Smooth muscle cell (in vitro differentiated cells): ENCODE measurements around the gene CRYM. TPM values are rescaled to one million over a fixed set of nuclear protein-coding genes. Genes with fewer than 3 reads are reported as not detected.
"Not testable (repeated sequence)": the region's sequence is repeated elsewhere in the genome, so short reads cannot be mapped to it uniquely, and the experiment has no call there.

Experiments used
- DNase-seq: peaks from one replicate; lab custom pipeline; 2025; ENCODE audit not compliant: unreplicated experiment; lab: John Stamatoyannopoulos, UW
- H2AFZ ChIP-seq: fragments of 200-600 bp; sonication (generic); 2 replicates; pipeline ENCODE4 v1.6.0; 2016; ENCODE audit warnings: antibody characterized with exemption, low read depth, mild to moderate bottlenecking
- H3F3A ChIP-seq: fragments of 200-600 bp; sonication (generic); 2 replicates; pipeline ENCODE4 v1.6.0; 2017; ENCODE audit warnings: antibody characterized with exemption, low read depth
- H3K27ac ChIP-seq: fragments of 200-600 bp; sonication (generic); 2 replicates; pipeline ENCODE4 v1.5.1; 2016; ENCODE audit warnings: low read depth, mild to moderate bottlenecking
- H3K27me3 ChIP-seq: fragments of 200-600 bp; sonication (generic); 2 replicates; pipeline ENCODE4 v1.6.1; 2016; ENCODE audit warnings: low read depth, mild to moderate bottlenecking
- H3K36me3 ChIP-seq: fragments of 200-600 bp; sonication (generic); 2 replicates; pipeline ENCODE4 v1.5.1; 2016; ENCODE audit warnings: low read depth
- H3K4me1 ChIP-seq: fragments of 200-600 bp; sonication (generic); 2 replicates; pipeline ENCODE4 v1.5.1; 2016; ENCODE audit warnings: low read depth
- H3K4me2 ChIP-seq: fragments of 200-600 bp; sonication (generic); 2 replicates; pipeline ENCODE4 v1.6.0; 2016; ENCODE audit warnings: mild to moderate bottlenecking
- H3K4me3 ChIP-seq: fragments of 200-600 bp; sonication (generic); 2 replicates; pipeline ENCODE4 v1.5.1; 2016; ENCODE audit warnings: mild to moderate bottlenecking
- H3K79me2 ChIP-seq: fragments of 200-600 bp; sonication (generic); 2 replicates; pipeline ENCODE4 v1.6.0; 2016; ENCODE audit warnings: low read depth, mild to moderate bottlenecking
- H3K9ac ChIP-seq: fragments of 200-600 bp; sonication (generic); 2 replicates; pipeline ENCODE4 v1.6.0; 2016; ENCODE audit warnings: low read depth
- H3K9me3 ChIP-seq: fragments of 200-600 bp; sonication (generic); replicated peaks from 2 replicates; pipeline ENCODE4 v1.5.1; 2016; ENCODE audit warnings: low read depth
- H4K20me1 ChIP-seq: fragments of 200-600 bp; sonication (generic); 2 replicates; pipeline ENCODE4 v1.6.0; 2016; ENCODE audit warnings: low read depth
- CTCF ChIP-seq: fragments of 200-600 bp; sonication (generic); IDR thresholded peaks from 2 replicates; pipeline ENCODE4 v1.5.1; 2017; ENCODE audit warnings: borderline replicate concordance, mild to moderate bottlenecking, antibody characterized with exemption; ENCODE audit not compliant: insufficient read depth, poor library complexity, severe bottlenecking
- WGBS: methylation state at CpG from one replicate; pipeline ENCODE4 v1.1.7; 2016; ENCODE audit warnings: low lambda C conversion rate; 5-methylcytosine and 5-hydroxymethylcytosine counted together
- polyA plus RNA-seq: library from polyadenylated mRNA; unstranded; fragments of >200 nt; fragmentation: Nextera tagmentation; extraction: Ambion mirVana; gene quantifications from 2 replicates; pipeline ENCODE4 v1.2.1, GENCODE V29; 2016
- total RNA-seq: library from RNA; depleted of rRNA; stranded (reverse); fragments of >200 nt; gene quantifications from 2 replicates; pipeline ENCODE4 v1.2.3, GENCODE V29; 2014

CRYM gene
- total and polyA plus RNA-seq, 2 experiments from 2014 or later: not detected

GRCh38 chr16:21257284-21257683 lies 20.8 kb downstream of the CRYM start:
- no peak for TF ChIP-seq CTCF
- Histone ChIP-seq H3K4me2 (no peak overlapping the region), H3K27me3 (no peaks in the 10 kb centered on the region), H3K4me1 (no peaks in the 10 kb centered on the region), H3K9me3 (no peaks in the 10 kb centered on the region), H3K79me2 (no peaks in the 10 kb centered on the region), H3K27ac (no peak overlapping the region), H2AFZ (no peak overlapping the region), H4K20me1 (no peaks in the 10 kb centered on the region), H3K9ac (no peak overlapping the region), H3K4me3 (no peak overlapping the region), H3K36me3 (no peaks in the 10 kb centered on the region), H3F3A (no peaks in the 10 kb centered on the region)
- WGBS: 95% methylated on average over 4 of the region's 4 CpGs
- DNase-seq: no peak

- Histone ChIP-seq H3K27me3 (no peaks in the 10 kb centered on the region), H3K9ac (no peak overlapping the region), H4K20me1 (no peaks in the 10 kb centered on the region), H3K36me3 (no peaks in the 10 kb centered on the region), H3K4me3 (no peak overlapping the region), H3F3A (no peaks in the 10 kb centered on the region), H3K4me2 (no peak overlapping the region), H2AFZ (no peak overlapping the region), H3K79me2 (no peaks in the 10 kb centered on the region), H3K9me3 (no peaks in the 10 kb centered on the region), H3K4me1 (no peaks in the 10 kb centered on the region), H3K27ac (no peak overlapping the region)
- TF ChIP-seq CTCF: no peak
- 100% methylated on average over 2 of the region's 2 CpGs for WGBS
- DNase-seq: no peak
These were observed 21.5 kb downstream of the CRYM start for GRCh38 chr16:21256636-21257035.

GRCh38 chr16:21253470-21253869 lies 24.6 kb downstream of the CRYM start:
- Histone ChIP-seq H3F3A (no peaks in the 10 kb centered on the region), H3K4me2 (no peak overlapping the region), H3K9me3 (no peaks in the 10 kb centered on the region), H3K79me2 (no peaks in the 10 kb centered on the region), H3K4me1 (no peaks in the 10 kb centered on the region), H3K27ac (no peak overlapping the region), H3K9ac (no peak overlapping the region), H3K36me3 (no peaks in the 10 kb centered on the region), H2AFZ (no peak overlapping the region), H3K4me3 (no peak overlapping the region), H3K27me3 (no peaks in the 10 kb centered on the region), H4K20me1 (no peaks in the 10 kb centered on the region)
- no peak for DNase-seq
- 83% methylated on average over 3 of the region's 3 CpGs for WGBS
- no peak for TF ChIP-seq CTCF

- no peaks in the 10 kb centered on the region for H3K9me3 ChIP-seq
- H3K4me3 ChIP-seq: no peak overlapping the region
- H3K27me3 ChIP-seq: peaks cover 4% of the 10 kb centered on the region
- H3K79me2 ChIP-seq: no peaks in the 10 kb centered on the region
- no peak overlapping the region for H3K9ac ChIP-seq
- 87% methylated on average over 15 of the region's 15 CpGs for WGBS
- no peak for DNase-seq
- no peak for TF ChIP-seq CTCF
- H3K4me2 ChIP-seq: no peak overlapping the region
- H4K20me1 ChIP-seq: no peaks in the 10 kb centered on the region
- no peak overlapping the region for H2AFZ ChIP-seq
- H3K36me3 ChIP-seq: no peaks in the 10 kb centered on the region
- no peak overlapping the region for H3K27ac ChIP-seq
- no peaks in the 10 kb centered on the region for H3K4me1 ChIP-seq
- no peaks in the 10 kb centered on the region for H3F3A ChIP-seq
These were observed 27.8 kb downstream of the CRYM start for GRCh38 chr16:21250072-21250923.

- not testable (repeated sequence) for H3K4me1 ChIP-seq, H4K20me1 ChIP-seq, DNase-seq, H3K27ac ChIP-seq, H3K9me3 ChIP-seq, H2AFZ ChIP-seq, H3K4me3 ChIP-seq, H3K9ac ChIP-seq, H3K36me3 ChIP-seq, H3K79me2 ChIP-seq, H3K27me3 ChIP-seq, H3K4me2 ChIP-seq, H3F3A ChIP-seq
- 87% methylated on average over 4 of the region's 4 CpGs for WGBS
These were observed 29.9 kb downstream of the CRYM start for GRCh38 chr16:21248179-21248578.
